Stimulated activated naive CD4-positive, alpha-beta T cell (primary cell): ENCODE measurements around the gene LHX2.

Experiments used
- DNase-seq, 6 experiments: peaks; one replicate each; lab custom pipeline; 2025; lab: John Stamatoyannopoulos, UW

Gene LHX2

GRCh38 chr9:124013309-124014210 is 2.0 kb downstream of the LHX2 start:
- DNase-seq = no peak

- no peak for DNase-seq
These were observed 2.8 kb downstream of the LHX2 start for GRCh38 chr9:124014211-124014955.

DNA sequence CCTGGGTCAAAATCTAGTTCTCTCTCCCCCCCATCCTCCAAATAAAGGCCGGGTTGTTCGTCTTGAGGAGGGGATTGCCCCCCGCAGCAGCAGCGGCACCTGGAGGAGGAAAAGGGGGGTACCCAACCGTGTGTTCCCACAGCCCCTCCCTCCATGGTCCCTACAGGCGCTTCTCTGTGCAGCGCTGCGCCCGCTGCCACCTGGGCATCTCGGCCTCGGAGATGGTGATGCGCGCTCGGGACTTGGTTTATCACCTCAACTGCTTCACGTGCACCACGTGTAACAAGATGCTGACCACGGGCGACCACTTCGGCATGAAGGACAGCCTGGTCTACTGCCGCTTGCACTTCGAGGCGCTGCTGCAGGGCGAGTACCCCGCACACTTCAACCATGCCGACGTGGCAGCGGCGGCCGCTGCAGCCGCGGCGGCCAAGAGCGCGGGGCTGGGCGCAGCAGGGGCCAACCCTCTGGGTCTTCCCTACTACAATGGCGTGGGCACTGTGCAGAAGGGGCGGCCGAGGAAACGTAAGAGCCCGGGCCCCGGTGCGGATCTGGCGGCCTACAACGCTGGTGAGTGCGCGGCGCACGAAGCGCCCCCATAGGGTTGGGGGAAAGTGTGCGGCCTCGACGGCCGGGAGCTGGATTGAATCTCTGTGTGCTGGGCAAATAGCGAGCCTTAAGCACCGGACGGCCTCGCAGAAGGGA is 3.5 kb downstream of the LHX2 start:
- no peak for DNase-seq

- DNase-seq = no peak
These were observed 4.1 kb downstream of the LHX2 start for GRCh38 chr9:124015661-124016131.

DNA sequence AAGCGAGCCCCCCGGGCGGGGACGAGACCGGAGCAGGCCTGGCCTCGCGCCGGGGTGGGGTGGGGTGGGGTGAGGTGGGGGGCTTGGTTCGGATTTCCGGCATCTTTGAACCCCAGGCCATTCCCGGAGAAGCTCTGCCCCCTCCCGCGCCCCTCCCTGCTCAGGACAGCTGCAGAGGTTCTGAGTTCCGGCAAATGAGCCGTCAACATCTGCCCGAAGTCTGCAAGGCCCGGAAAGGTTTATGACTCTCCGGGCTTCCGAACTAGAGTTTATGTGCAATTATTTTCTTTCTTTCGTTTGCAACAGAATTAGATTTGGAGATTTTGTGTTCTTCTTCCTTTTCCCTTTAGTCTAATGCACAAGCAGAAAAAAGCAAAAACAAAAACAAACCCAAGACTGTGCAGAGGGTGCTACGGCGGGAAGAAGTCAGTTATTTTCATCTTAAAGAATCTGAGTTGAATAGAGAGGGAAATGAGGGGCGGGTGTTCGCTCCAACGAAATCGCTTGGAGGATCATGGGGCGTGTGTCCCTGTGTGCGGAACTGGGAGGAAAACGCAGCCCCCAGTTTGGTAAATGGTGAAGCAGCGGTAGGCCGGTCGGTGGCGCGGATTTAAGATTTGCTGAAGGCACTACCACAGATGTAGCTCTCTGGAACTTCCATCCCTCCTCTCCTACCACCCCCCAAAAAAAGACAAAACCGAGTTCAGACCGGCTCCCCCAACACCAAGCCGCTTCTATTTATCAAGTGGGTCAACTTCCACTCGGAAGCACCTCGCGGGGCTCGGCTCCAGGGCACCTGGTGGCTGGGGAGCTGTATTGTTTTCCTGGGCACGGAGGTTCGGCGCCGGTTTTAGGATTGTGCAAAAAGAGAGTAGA is 4.8 kb downstream of the LHX2 start:
- DNase-seq = no peak

DNA sequence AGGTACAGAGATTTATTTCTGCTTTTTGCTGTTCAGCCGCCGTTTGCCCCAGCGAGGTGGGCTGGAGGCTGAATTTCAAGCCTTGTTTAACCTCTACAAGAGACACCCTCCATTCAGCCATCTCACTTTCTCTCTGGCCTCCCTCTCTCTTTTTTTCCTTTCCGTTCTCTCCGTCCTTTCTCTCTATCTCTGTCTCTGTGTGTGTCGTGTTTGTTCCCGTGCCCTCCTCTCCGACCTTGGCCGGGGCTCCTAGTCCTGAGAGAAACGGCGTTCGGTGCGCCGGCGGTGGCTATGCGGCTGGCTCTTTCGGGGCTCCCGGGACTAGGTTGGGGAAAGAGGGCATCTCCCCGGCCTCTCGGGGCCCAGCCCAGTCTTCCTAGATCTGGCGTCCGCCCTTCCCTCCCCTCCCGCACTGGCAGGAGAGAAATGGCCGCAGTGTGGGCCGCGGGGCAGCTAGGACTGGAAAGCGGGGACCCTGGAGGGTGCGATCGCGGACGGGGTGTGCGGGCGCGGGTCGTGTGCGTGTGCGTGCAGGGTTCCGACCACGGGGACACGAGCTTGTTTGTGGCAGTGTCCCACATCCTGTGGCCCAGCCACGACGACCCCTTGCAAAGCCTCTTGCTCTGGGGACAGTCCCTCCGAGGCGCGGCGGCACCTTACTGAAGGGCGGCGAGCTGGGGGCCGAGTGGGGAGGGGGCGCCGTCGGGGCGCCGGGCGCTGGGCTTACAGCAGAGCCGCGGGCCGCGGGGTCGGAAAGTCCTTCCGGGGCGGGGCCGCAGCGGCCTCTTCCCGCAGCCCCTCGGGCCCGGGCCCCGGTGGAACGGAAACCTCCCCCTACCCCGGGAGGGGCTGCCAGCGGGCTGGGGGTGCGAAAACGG is 5.7 kb downstream of the LHX2 start:
- no peak for DNase-seq

GRCh38 chr9:124017929-124018729 is 6.6 kb downstream of the LHX2 start:
- DNase-seq = no peak

DNA sequence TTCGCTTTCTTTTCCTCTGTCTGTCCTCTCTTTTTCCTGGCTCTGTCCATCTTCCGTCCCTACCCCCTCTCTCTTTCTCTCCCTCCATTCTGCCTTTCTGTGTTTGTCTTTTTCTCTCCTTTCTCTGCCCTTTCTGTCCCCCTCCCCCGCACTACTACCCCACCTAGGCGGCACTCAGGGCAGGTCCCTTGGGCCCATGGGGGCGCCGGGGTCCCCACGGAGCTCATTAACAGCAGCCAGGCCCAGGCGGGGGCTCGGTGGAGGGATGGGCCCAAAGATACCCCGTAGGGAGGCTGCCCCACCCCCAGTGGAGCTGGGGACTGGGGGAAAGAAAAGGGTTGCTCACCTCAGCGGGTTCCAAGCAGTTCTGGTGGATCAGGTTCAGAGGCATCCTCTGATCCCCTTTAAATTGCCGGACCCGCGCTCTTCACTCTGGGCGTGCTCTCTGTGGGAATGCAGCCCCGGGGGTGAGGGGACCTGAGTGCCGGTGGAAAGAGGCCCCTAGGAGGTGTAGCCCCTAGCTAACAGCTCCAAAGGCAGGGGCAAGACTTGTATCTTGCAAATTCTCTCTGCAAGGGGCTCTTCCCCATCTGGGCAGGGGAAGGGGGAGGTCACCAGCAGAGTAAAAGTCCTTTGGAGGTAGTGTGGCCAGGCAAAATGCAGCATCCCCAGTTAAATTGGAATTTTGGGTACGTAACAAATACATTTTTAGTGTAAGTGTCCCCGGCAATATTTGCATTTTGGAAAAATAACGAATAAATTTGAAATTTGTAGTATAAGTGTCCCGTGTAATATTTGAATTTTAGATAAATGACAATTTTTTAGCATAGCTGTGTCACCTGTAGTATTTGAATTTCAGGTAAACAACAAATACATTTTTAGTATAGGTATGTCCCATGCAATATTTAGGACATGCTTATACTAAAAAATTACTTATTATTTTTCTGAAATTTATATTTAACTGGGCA is 7.4 kb downstream of the LHX2 start:
- DNase-seq = no peak

- DNase-seq = no peak
These were observed 8.4 kb downstream of the LHX2 start for GRCh38 chr9:124019771-124020519.

DNA sequence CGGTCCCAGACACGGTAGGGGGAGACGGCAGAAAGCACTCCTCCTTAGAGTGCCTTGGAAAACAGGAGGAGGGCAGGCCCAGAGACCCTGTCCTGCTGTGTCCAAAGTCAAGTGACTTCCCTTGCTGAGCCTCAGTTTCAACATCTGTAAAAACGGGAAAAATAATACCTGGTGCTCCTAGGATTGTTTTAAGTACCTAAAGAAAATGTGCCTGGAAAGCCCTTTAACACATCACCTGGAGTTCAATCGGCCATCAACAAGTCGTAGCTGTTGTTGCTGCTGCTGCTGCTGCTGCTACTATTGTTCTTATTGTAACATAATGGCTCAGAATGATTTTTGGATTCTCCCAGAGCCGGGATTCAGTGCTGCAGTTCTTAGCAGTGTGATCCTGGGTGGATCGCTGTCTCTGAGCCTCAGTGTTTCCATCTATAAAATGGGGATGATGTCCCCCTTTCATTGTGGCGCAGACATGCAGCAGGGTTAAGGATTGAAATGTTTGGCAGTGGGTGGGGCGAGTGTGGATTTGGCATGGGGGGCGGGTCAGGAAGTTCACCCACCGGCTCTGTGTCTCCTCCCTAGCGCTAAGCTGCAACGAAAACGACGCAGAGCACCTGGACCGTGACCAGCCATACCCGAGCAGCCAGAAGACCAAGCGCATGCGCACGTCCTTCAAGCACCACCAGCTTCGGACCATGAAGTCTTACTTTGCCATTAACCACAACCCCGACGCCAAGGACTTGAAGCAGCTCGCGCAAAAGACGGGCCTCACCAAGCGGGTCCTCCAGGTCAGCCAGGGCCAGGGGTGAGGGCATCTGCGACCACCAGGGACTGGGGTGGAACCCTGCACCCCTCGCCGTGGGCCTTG is 9.2 kb downstream of the LHX2 start:
- DNase-seq = no peak

DNA sequence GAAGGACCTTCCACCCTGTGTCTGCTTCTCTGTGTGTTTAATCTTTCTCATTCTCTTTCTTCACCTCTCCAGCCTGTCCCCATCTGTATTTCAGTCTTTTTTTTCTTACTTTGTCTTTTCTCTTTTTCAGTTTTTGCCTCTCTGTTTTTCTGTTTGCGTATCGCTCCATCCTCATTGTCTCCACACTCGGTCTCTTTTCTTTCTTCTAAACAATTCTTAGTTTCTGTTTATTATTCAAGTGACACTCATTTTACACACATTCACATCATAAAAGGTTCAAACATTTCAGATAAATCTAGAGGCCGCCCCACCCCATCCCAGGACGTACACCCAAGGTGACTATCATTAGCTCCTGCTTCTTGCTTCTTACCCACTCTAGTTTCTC is 9.8 kb downstream of the LHX2 start:
- no peak for DNase-seq

DNA sequence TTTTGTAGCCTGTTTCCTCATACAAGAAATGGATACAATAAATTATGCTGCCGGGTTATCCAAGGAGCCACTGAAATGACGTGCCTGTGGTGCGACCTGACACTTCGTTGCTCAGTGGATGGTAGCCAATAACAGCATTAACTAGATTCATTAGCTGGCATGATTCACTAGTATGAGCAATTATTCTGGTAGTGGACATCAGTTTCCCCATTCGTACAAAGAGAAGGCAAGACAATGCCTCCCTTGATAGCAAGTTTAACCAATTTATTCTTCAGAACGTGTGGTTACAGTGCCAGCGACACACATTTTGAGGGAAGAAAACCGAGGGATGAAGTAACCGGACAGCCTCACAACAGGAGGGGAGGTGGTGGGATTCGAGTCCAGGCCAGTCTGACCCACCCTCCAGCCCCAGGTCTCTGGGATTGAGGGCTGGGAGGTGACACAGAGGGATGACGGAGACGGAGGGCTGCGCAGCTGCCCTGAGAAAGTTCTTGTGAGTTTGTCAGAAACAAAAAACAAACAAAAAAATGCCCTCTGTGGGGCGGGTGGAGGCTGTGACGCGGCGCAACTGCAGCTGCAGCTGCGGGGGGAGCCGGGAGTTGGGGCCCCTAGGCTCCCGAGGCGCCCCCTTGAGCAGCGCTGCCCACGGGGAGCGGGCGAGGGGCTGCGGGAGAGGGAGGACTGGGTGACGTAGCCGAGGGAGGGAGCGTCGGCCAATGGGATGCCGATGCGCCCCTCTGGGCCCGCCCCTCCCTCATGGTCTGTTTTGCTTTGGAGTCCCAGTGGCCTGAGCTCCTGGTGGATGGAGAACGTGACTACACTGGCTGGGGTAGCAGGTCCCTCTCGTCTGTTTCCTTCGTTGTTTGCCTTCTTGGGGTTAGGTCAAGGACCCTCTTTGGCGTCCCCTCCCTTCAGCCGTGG is 10.9 kb downstream of the LHX2 start:
- no peak for DNase-seq

GRCh38 chr9:124024107-124024506 is 12.5 kb downstream of the LHX2 start:
- no peak for DNase-seq

- DNase-seq = no peak
These were observed 18.0 kb downstream of the LHX2 start for GRCh38 chr9:124029617-124030016.

GRCh38 chr9:124030969-124031451 is 19.4 kb downstream of the LHX2 start:
- no peak for DNase-seq
